GM13976 (cell line): ENCODE measurements around the gene PGAM2.

Experiments used
- DNase-seq: peaks from one replicate; pipeline ENCODE4 v3.0.0; 2012; ENCODE audit warnings: low spot score
- CTCF ChIP-seq: IDR thresholded peaks from 2 replicates; pipeline ENCODE4 v1.5.1; 2012; ENCODE audit warnings: borderline replicate concordance, mild to moderate bottlenecking; ENCODE audit not compliant: insufficient read depth; ENCODE audit errors: extremely low read depth, missing control alignments, control extremely low read depth
- in situ Hi-C: fragments of 300-500 bp; cut with MboI; formaldehyde crosslinking; loops from one replicate; pipeline ENCODE4 v1.12.0; 2022; ENCODE audit warnings: low sequenced_read_pairs, mixed read lengths, inconsistent platforms; ENCODE audit not compliant: unreplicated experiment

The PGAM2 gene

GRCh38 chr7:44064791-44065430, 456 bp downstream of the PGAM2 start:
- TF ChIP-seq CTCF, result no peak
- in situ Hi-C loops, result no loop called here
- no peak for DNase-seq

- in situ Hi-C loops, result no loop called here
- no peak for TF ChIP-seq CTCF
- DNase-seq, result no peak
Measured at GRCh38 chr7:44063894-44064651, 1.3 kb downstream of the PGAM2 start.

GRCh38 chr7:44063547-44063893, 1.8 kb downstream of the PGAM2 start:
- in situ Hi-C loops, result no loop called here
- no peak for DNase-seq
- no peak for TF ChIP-seq CTCF

GRCh38 chr7:44062903-44063295, 2.5 kb downstream of the PGAM2 start:
- no peak for TF ChIP-seq CTCF
- in situ Hi-C loops, result no loop called here
- no peak for DNase-seq

GRCh38 chr7:44062180-44062902, 3.0 kb downstream of the PGAM2 start:
- in situ Hi-C loops, result no loop called here
- TF ChIP-seq CTCF, result no peak
- DNase-seq, result no peak

GRCh38 chr7:44061645-44062179, 3.7 kb downstream of the PGAM2 start:
- in situ Hi-C loops, result no loop called here
- no peak for TF ChIP-seq CTCF
- DNase-seq, result no peak
